RCC 7860 (cell line): ENCODE measurements around the gene GRIA3.
"Not testable (repeated sequence)": the region's sequence is repeated elsewhere in the genome, so short reads cannot be mapped to it uniquely, and the experiment has no call there.

Source experiments
- DNase-seq: peaks from one replicate; pipeline ENCODE4 v3.0.0-alpha.2; 2015; ENCODE audit warnings: low spot score
- FAIRE-seq: peaks from 2 replicates; lab custom pipeline; 2012; peaks lifted over from hg19 to GRCh38; lab: Jason Lieb, UNC

GRIA3 gene

DNA sequence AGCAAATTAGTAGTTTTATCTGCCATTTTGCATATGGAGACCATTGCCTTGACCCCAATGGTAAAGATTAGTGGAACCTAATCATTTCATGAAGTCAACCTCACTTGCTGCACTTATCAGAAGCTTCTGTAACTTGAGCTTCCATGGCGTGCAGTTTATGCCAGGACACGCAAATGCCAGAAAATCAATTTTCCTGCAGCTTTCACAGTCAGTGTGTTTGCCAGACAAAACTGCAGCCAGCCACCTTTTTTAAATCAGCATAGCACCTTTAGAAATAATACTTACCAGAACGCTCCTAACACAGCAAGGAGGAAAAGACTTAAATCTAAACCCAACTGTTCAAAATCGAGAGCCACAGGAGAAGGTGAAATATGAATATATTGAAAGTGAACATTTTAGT is 265.3 kb downstream of the GRIA3 start:
- DNase-seq: no peak

GRCh38 chrX:123450222-123450621 is 266.1 kb downstream of the GRIA3 start:
- no peak for DNase-seq
- FAIRE-seq: peak; percentile 20

More for the DNA sequence above, 265.3 kb downstream of the GRIA3 start:
- FAIRE-seq: no peak

GRCh38 chrX:123454712-123455431 is 270.8 kb downstream of the GRIA3 start:
- no peak for FAIRE-seq
- no peak for DNase-seq

DNA sequence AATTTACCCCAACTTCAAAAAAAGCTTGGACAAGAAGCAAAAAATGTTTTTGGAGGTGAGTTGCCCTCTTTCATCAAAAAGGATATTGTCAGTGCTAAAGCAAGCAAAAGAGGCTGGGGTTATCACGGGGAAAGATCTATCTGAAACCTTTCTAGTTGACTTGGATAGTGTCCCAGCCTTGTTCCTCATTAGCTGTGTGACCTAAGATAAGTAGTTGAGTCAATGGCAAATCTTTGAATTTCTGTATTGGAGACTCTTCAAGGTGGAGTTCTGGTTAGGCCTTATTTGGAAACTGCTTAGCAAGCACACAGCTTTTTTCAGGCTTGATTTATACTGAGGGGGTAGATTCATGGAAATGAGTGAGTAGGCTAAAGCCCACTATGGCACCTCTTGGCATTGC is 271.6 kb downstream of the GRIA3 start:
- no peak for DNase-seq
- no peak for FAIRE-seq

DNA sequence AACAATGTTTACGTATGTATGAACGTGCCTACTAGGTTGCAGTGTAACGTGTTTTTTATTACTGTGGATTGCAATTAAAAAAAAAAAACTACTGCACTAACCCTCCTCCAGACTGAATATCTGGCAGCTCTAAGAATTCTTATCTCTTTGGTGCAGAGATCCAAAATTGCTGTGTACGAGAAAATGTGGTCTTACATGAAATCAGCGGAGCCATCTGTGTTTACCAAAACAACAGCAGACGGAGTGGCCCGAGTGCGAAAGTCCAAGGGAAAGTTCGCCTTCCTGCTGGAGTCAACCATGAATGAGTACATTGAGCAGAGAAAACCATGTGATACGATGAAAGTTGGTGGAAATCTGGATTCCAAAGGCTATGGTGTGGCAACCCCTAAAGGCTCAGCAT is 280.6 kb downstream of the GRIA3 start:
- DNase-seq (no peak), FAIRE-seq (no peak)

- no peak for FAIRE-seq
- DNase-seq: no peak
Observed at GRCh38 chrX:123468481-123468880, 284.4 kb downstream of the GRIA3 start.

DNA sequence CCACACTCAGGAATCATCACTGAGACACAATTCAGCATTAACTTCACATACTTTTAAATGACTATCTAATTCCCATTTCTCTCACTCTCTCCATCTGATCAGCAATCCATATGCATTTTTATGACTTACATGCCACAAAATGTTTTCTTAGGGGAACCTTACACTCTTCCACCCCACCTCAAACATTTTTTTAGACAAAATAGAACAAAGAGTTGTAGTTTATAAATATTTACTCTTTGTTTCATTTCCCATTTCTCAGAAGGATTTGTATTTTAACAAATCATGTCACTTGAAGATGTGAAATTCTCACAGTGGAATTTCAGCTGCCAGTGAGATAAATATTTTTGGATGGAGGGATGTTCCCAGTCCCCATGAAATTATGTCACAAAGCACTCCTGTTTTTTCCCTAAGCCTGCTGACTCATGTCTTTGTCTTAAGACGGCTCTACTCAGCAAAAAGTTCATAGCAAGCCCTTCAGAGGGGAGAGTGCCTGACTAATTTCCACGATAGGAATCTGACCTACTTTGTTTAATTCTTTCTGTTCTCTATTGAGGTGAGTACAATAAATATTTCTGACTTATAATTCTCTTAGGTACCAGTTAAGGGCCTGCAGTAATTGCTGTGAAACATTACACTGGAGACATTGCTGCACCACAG is 291.1 kb downstream of the GRIA3 start:
- FAIRE-seq: no peak
- no peak for DNase-seq

- FAIRE-seq: no peak
- DNase-seq: no peak
Observed at GRCh38 chrX:123476611-123477219, 292.6 kb downstream of the GRIA3 start.

DNA sequence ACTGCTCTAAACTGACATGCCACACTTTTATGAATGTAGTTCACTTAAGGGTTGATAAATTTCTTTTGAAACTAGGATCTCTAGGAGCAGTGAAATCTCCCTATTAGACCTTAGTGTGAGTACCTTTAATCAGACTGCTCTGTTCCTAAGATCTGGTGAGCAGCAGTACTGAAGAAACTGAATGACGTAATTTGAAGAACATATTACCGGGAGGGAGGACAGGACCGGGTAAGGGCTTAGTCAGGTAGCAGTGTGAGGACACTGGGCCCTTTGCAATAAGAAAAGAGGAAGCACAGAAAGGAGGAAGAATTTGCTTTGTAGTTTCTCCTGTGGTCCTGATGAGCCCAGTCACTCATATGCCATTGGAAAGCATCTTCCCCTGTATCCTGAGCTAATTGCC is 293.6 kb downstream of the GRIA3 start:
- no peak for DNase-seq
- FAIRE-seq: no peak

DNA sequence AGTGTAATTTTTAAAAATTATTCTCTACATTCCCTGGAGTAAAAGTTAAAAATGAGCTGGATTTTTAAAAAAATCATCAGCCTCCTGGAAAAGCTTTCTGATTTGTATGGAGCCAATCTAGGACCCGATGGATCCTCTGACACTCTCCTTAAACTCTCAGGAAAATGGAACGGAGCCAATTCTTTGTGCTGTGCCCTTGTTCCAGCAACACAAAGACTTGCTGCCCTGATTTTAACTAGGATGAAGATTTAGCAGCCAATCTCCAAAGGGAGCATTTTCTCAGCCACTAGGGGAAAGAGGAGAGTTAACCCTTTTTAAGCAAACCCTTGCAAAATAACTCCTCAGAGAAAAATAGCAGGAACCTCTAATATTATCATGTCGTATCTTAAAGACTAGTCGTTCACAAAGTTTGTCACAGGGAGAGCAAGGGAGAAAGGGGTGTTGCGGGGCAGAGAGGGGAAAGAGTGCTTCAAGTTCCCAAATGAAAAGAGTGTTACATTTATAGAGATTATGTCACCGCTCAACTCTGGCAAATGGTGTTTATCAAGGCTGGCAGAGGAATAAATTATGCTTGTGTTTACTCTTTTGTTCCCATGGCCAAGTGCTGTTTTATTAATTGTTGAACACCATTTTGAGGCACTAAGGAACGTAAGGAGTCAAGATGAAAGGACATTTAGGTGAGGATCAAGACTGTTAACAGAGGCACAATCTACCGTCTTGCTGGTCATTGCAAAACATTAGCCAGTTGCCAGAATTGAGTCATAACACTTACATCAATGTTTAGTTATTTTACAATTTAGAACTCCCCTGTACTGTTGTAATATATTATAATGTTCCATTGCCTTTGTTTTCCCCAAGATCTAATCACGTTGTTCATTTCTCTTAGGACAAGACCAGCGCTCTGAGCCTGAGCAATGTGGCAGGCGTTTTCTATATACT is 298.1 kb downstream of the GRIA3 start:
- FAIRE-seq (no peak), DNase-seq (no peak)

GRCh38 chrX:123486297-123486696 is 302.2 kb downstream of the GRIA3 start:
- no peak for FAIRE-seq
- no peak for DNase-seq

DNA sequence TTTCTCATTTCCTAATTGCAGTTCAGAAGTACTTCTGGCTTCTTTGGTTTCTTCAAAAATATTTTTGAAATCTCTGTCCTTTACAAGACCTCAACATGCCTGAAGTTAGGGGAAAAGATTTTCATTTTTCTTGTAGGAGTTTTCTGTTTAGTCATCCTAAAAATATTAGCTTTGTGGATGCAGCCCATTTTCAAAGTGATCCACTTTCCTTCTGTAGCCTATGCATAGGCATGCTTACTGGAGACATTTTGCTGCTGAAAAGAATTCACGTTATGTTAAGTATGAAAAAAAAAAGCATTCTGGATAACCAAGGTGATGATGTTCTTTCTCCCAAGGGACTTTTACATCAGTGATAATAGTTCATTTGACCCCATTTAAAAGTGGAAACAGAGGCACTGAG is 303.2 kb downstream of the GRIA3 start:
- FAIRE-seq (no peak), DNase-seq (no peak)

DNA sequence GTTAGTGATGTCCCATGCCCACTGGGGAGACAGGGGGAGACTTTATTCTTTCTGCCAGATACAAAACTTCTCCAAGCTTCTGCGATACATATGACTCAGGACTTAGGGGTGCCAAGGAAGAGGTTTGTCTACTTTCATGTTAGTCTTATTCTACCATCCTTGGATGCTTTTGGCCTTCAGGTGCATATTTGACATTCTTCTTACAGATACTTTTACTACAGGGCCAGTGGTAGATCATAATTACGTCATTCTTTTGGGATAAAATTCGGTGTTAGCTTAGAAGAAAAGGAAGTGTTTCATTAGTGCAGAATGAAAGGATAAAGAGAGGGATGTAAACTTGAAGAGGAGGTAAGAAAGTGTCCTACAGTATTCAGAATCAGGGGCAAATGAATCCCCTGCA is 303.6 kb downstream of the GRIA3 start:
- FAIRE-seq (no peak), DNase-seq (no peak)

DNA sequence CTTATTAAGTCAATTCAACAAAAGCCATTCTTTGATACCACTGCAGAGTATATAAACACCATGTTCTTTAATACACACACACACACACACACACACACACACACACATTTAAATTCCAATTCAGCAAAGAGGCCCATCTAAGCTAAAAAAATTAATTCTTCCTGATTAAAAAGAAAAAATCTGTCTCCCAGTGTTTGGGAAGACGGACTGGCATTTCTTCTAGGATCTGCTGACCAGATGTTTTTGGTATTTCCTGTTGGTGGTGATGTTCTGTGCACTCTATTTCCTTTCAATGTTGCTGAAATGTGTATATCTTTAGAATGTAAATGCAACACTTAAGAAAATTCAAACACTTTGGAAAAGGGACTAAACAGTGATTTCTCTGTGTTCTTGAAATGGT is 304.9 kb downstream of the GRIA3 start:
- no peak for FAIRE-seq
- no peak for DNase-seq

DNA sequence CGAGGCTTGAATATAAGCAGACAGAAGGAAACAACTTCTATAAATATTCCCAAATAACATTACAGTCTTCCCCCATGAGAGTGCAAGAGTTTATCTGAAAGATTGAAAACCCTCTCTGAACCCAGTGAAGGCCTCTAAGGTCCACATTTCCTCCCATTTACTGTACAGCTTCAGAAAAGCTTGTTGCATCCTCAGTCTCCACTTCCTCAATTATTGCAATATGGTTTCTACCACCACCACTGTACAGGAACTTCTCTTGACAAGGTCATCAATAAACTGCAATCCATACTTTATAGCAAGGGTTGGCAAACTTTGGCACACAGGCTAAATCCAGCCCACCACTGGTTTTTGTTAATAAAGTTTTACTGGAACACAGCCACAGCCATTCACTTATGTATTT is 309.8 kb downstream of the GRIA3 start:
- FAIRE-seq: no peak
- no peak for DNase-seq

DNA sequence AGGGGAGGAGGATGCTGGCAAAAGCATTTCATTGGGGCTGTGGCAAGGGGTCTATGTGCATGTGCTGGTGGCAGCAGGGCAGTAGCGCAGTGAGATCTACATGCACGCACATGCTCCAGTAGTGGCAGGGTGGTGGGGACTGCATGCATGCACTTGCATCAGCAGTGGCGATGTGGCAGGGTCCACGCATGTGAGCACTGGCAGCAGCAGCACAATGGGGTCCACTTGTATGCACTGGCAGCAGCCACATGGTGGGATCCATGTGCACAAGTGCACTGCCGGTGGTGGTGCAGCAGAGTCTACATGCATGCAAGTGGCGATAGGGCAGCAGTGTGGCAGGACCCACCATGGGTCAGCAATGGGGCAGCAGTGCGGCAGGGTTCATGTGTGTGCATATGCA is 315.7 kb downstream of the GRIA3 start:
- FAIRE-seq (no peak), DNase-seq (no peak)

DNA sequence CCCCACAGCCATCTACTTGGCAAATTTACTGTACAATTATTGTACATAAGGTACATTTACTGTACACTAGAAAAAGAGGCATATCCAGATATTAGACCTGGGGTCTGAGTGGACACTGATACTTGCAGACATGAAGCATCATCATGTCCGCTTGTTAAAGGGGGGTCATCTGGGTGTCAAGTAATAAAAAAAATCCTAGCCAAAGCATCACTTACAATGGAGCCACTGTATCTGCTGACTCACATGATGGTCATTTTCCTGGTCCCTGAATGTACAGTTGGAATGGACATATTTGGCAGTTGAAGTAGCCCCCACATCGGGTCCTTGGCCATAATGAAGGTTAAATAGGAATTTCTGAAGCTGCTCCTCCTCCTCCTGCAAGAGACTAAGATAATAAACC is 320.0 kb downstream of the GRIA3 start:
- FAIRE-seq (no peak), DNase-seq (no peak)

DNA sequence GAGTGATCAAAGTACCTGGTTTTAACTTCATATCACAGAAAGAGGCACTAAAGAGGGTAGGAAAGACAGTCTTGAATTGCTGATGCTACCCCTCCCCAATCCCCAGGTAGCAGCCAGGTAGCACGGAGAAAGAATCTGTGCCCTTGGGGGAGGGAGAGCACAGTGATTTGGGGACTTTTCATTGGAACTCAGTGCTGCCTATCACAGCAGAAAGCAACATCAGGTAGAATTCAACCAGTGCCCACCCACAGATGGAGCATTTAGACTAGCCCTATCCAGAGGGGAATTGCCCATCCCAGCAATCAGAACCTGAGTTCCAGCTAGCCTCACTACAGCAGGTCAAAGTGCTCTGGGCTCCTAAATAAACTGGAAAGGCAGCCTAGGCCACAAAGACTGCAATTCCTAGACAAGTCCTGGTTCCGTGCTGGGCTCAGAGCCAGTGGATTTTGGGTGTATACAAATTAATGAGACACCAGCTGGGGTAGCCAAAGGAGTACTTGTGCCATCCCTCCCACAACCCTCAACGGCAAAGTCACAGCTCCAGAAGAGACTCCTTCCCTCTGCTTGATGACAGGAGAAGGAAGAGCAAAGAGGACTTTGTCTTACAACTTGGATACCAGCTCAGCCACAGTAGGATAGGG is 320.7 kb downstream of the GRIA3 start:
- FAIRE-seq (no peak), DNase-seq (no peak)

DNA sequence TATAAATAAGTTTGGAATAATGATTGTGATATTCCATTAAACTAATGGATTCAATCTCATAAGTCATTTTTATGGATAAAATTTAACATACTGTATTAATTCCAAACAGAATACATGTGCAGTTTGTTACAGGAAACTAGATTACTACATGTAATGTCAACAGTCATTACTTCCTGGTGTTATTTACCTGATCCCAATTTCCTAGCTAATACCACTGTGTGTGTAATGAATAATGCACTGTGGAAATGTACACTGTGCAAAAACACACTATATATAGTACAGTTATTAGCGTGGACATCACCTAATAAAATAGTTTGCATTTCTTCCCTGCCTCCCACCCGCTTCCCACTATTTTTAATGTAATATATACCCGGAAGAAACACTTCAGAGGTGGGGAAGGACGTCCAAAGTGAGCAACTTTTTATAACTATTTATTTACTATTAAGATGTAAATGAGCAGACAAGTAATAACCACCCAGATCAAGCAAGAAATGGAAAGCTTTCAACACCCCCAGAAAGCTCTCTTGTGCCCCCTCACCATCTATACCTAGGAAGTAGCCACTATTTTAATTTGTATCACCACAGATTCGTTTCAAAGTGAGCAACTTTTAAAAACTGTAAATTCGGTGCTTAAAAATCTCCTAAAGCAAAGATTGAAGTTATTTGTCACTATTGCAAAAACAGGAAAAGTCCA is 329.7 kb downstream of the GRIA3 start:
- no peak for FAIRE-seq
- DNase-seq: no peak

DNA sequence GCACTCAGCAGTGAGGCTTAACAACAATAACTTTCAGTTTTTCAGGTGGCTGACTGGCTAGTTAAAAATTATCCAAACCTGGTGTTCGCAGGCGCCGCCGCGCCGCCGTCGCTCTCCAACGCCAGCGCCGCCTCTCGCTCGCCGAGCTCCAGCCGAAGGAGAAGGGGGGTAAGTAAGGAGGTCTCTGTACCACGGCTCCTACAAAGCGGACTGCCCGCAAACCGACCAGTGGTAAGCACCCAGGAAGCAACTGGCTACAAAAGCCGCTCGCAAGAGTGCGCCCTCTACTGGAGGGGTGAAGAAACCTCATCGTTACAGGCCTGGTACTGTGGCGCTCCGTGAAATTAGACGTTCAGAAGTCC is 330.2 kb downstream of the GRIA3 start:
- DNase-seq, FAIRE-seq: not testable (repeated sequence)
